ENCODE data around the gene CSK. TPM values are rescaled to one million over a fixed set of nuclear protein-coding genes. Genes with fewer than 3 reads are reported as not detected.

The CSK gene
- total RNA-seq, 1 experiment from 2014 or later: 49.2 TPM

DNA sequence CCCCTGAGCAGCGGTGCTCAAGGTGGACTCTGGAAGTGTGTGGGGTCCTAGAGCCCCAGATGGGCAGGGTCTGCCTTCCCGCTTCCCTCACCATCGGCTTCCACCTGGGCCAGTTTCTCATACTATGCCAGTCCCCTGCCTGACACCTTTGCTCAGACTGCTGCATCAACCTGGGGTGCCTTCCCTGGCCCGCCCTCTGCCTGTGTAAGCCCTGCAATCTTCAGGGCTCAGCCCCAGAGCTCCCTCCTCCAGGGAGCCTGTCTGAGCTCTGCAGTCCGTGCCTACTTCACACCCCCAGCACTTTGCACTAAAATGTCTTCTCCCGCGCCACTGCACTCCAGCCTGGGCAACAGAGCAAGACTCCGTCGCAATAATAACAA lies 13.1 kb downstream of the CSK start:
- Histone ChIP-seq H4K5ac (ENCODE audit: insufficient read length, low read depth, low read length) (no peak overlapping the region), H2AK5ac (ENCODE audit: insufficient read length, low read length) (no peak overlapping the region), H3K23me2 (ENCODE audit: insufficient read length, low read depth, low read length, poor library complexity, severe bottlenecking) (no peaks in the 10 kb centered on the region), H3K56ac (ENCODE audit: insufficient read length, low read depth, low read length) (no peak overlapping the region), H3K14ac (ENCODE audit: insufficient read depth, low read length) (no peak overlapping the region), H4K8ac (replicated peaks; ENCODE audit: insufficient read length, low read depth, low read length) (no peak overlapping the region), H2BK12ac (ENCODE audit: insufficient read length, low read depth, low read length) (no peak overlapping the region), H3K79me2 (ENCODE audit: insufficient read depth, low read length) (no peaks in the 10 kb centered on the region), H2BK5ac (ENCODE audit: insufficient read length, low read length) (no peak overlapping the region), H3K4ac (ENCODE audit: low read depth, low read length) (no peak overlapping the region), H4K91ac (ENCODE audit: insufficient read length, low read depth, low read length) (no peak overlapping the region), H2AFZ (ENCODE audit: low read length) (no peak overlapping the region), H2BK120ac (ENCODE audit: low read depth, low read length, poor library complexity, severe bottlenecking) (no peak overlapping the region), H2BK15ac (ENCODE audit: low read depth, low read length) (no peak overlapping the region), H3K18ac (ENCODE audit: insufficient read length, low read depth, low read length) (no peak overlapping the region), H3K27ac (ENCODE audit: insufficient read length, low read depth, low read length) (no peak overlapping the region), H3K9me3 (ENCODE audit: control insufficient read depth, low read depth, low read length) (no peaks in the 10 kb centered on the region), H3K4me1 (ENCODE audit: insufficient read depth, low read length) (no peaks in the 10 kb centered on the region), H3K79me1 (ENCODE audit: insufficient read depth, low read depth, low read length, poor library complexity, severe bottlenecking) (no peaks in the 10 kb centered on the region), H3K4me2 (ENCODE audit: insufficient read depth, insufficient read length, low read length) (no peak overlapping the region), H3K23ac (ENCODE audit: insufficient read length, low read depth, low read length) (no peak overlapping the region), H3K9ac (ENCODE audit: extremely low read depth, insufficient read length, low read length) (no peak overlapping the region), H3T11ph (ENCODE audit: low read length) (no peak overlapping the region), H3K27me3 (ENCODE audit: insufficient read depth, low read length) (no peaks in the 10 kb centered on the region), H2BK20ac (ENCODE audit: low read depth, low read length, poor library complexity, severe bottlenecking) (no peak overlapping the region), H4K20me1 (ENCODE audit: control insufficient read depth, insufficient read depth, insufficient read length) (no peaks in the 10 kb centered on the region)
- DNase-seq: no peak
- Mint-ChIP-seq H3K4me1 (peaks cover 14% of the 10 kb centered on the region in 2 experiments; a peak in 3 of 4 replicates), H3K27me3 (ENCODE audit: low read depth) (no peaks in the 10 kb centered on the region), H3K36me3 (ENCODE audit: insufficient read depth in 1 of 3, low read depth in 3 of 3) (peaks cover 0 to 5% (median 4%) of the 10 kb centered on the region in 3 experiments; a peak in 5 of 7 replicates), H3K4me3 (no peak overlapping the region), H3K27ac (no peak overlapping the region), H3K9me3 (no peaks in the 10 kb centered on the region)
- no CpG with 5 or more reads among the region's 9 CpGs for WGBS (ENCODE audit: extremely low coverage, insufficient read length, low lambda C conversion rate)
- TF ChIP-seq, protein P1, sequence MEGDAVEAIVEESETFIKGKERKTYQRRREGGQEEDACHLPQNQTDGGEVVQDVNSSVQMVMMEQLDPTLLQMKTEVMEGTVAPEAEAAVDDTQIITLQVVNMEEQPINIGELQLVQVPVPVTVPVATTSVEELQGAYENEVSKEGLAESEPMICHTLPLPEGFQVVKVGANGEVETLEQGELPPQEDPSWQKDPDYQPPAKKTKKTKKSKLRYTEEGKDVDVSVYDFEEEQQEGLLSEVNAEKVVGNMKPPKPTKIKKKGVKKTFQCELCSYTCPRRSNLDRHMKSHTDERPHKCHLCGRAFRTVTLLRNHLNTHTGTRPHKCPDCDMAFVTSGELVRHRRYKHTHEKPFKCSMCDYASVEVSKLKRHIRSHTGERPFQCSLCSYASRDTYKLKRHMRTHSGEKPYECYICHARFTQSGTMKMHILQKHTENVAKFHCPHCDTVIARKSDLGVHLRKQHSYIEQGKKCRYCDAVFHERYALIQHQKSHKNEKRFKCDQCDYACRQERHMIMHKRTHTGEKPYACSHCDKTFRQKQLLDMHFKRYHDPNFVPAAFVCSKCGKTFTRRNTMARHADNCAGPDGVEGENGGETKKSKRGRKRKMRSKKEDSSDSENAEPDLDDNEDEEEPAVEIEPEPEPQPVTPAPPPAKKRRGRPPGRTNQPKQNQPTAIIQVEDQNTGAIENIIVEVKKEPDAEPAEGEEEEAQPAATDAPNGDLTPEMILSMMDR (conservative IDR thresholded peaks at IDR 0.05): no peak

All from H9 (cell line).